ES-I3 (cell line): ENCODE measurements around the gene GEMIN7.

Experiments used
- H3K36me3 ChIP-seq: 2 replicates; pipeline ENCODE4 v1.6.1; 2013; ENCODE audit warnings: mild to moderate bottlenecking, low read length, control low read depth, moderate library complexity; ENCODE audit not compliant: insufficient read depth
- H3K4me1 ChIP-seq: 2 replicates; pipeline ENCODE4 v1.6.1; 2013; ENCODE audit warnings: mild to moderate bottlenecking, control low read depth, low read length; ENCODE audit not compliant: insufficient read depth
- H3K9ac ChIP-seq: 2 replicates; pipeline ENCODE4 v1.6.1; 2013; ENCODE audit warnings: low read depth, mild to moderate bottlenecking, low read length, moderate library complexity
- H3K9me3 ChIP-seq: 2 replicates; pipeline ENCODE4 v1.6.1; 2013; ENCODE audit warnings: mild to moderate bottlenecking, low read length, moderate library complexity; ENCODE audit not compliant: control insufficient read depth, insufficient read depth

Gene GEMIN7

DNA sequence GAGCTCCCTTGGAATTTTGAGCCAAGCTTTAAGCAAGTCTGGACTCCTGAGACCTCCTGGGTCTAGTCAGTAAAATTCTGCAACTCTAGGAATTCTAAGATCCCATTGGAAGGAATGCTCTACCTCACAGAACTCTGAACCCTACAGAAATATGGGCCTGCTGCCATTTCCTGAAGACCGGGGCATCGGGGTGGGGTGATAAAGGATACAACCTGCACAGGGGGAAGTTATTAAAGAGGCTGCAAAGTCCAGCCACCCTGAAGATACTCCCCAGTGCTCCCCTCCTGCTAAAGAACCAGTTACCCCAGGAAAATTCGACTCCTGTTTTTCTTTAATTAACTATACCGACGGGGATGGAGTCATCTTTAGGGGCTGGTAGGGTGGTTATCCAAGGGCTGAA is 11.5 kb downstream of the GEMIN7 start:
- Histone ChIP-seq H3K9me3 (no peaks in the 10 kb centered on the region), H3K36me3 (peaks cover 14% of the 10 kb centered on the region), H3K9ac (peak overlapping the region; percentile 40; the same call in 1 of the 2 replicates)

DNA sequence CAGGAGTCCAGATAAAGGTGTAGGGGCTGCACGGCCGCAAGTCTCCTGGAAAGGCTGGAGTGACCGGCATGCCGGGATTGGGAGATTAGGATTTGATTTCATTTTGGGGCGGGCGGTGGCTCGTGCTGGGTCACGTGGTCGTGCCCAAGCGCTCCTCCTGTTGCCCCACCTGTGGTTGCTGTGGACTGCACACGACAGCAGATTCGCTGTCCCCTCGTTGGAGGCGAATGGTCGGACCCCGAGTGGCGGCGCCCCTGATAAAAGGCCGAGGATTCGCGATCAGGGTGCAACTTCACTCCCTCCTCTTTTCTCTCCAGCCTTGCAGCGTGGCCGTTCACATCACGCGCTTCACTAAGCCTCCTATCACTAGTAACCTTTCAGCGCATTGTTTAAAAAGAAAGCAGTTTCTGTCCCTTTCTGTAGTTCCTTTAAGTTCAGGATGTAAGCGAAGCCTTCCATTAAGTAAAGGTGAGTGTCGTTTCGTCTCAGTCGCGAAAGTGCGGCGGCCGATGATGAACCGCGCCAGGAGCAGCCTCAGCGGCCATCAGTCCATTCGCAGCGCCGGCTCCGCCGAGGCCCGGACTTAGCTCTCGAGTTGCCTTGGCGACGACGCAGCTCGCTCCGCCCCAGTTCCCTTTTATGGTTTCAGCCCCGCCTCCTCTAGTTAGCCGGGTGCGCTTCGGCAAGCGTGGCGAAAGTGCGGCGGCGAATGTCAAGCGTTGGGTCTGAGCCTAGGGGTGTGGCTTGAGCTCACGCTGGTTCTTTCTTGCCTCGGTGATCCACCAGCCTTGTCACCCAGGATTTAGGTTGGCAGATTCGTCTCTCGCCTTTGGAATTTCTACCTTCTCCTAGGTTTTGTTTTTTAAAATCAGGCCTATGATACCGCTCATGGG is 12.2 kb downstream of the GEMIN7 start:
- Histone ChIP-seq H3K9me3 (no peaks in the 10 kb centered on the region), H3K9ac (peak overlapping the region; percentile 75), H3K36me3 (peaks cover 13% of the 10 kb centered on the region), H3K4me1 (no peaks in the 10 kb centered on the region)

More for the DNA sequence above, 11.5 kb downstream of the GEMIN7 start:
- H3K4me1 ChIP-seq = no peaks in the 10 kb centered on the region

DNA sequence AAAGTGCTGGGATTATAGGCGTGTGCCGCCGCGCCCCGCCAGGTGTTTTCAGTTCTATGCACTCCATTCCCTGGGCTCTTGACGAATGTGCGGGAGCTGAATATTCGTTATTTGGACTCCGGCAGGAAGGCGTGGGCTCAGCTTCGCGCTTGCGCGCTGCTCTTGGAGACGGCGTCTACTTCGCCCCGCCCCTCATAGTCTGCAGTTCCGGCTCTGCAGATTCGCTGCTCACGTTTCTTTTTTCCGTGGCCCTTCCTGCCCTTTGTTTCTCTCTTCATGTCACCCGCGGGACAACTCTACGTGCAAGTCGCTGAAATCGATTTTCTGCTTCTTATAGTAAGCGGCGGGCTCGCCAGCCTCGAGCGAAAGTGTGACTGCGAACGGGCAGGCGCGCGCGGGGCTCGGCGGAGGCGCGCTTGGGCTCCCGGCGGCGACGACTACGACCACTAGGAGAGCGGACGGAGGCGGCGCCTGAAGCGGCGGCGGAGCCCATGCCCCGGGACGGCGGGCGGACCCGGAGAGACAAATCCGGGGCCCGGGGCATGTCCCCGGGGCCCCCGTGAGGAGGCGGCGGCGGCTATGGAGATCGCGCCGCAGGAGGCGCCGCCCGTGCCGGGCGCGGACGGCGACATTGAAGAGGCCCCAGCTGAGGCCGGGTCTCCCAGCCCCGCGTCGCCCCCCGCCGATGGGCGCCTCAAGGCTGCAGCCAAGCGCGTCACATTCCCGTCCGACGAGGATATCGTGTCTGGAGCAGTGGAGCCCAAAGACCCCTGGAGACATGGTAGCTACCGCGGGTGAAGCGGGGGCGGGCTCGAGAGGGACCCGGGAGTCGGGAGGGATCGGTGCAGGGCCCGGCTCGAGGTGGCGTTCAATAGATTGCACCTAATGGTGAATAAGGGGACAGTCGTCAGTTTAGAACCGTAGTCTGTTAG is 14.0 kb downstream of the GEMIN7 start, which contains the start of gene PPP1R37:
PPP1R37 (plus strand) TSS at position 433 of the 932 bp plus-strand sequence; CDS start at position 580, 147 bp downstream.
- Histone ChIP-seq H3K9ac (peak within 1 kb of the TSS; percentile 75), H3K9me3 (no peaks in the 10 kb centered on the region), H3K36me3 (peaks cover 6% of the 10 kb centered on the region), H3K4me1 (peaks cover 9% of the 10 kb centered on the region)

DNA sequence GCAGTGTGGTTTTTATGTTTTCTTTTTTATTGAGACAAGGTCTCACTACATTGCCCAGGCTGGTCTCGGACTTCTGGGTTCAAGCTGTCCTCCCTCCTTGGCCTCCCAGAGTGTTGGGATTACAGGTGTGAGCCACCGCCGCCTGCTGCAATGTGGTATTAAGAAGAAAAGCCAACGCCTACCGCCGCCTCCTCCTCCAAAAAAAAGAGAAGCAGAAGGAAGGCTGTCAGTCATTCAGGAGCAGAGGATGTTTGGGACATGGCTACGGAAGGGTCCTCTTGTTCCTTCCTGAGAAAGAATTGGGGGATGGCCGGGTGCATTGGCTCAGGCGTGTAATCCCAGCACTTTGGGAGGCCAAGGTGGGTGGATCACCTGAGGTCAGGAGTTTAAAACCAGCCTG is 15.1 kb downstream of the GEMIN7 start:
- Histone ChIP-seq H3K9me3 (no peaks in the 10 kb centered on the region), H3K9ac (peak overlapping the region; percentile 75), H3K4me1 (peaks cover 21% of the 10 kb centered on the region), H3K36me3 (no peaks in the 10 kb centered on the region)

DNA sequence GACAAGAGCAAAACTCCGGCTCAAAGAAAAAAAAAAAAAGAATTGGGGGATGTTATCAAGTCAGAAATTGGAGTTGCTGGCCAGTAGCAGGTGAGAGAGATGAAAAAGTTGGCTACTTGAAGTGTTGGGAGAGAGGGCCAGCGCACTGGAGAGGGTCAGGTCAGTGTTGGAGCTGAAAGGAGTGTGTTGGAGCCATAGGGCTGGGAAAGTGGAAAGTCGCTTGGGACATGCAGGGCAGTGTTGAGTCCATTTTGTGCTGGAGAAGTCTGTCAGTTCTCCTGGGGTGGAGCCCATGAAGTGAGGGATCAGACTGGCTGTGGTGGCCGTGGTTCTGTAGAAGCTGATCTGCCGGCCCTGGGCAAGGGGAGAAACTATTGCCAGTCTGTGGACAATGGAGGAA is 15.6 kb downstream of the GEMIN7 start:
- Histone ChIP-seq H3K36me3 (no peaks in the 10 kb centered on the region), H3K9me3 (no peaks in the 10 kb centered on the region), H3K4me1 (peaks cover 24% of the 10 kb centered on the region), H3K9ac (no peak overlapping the region)

DNA sequence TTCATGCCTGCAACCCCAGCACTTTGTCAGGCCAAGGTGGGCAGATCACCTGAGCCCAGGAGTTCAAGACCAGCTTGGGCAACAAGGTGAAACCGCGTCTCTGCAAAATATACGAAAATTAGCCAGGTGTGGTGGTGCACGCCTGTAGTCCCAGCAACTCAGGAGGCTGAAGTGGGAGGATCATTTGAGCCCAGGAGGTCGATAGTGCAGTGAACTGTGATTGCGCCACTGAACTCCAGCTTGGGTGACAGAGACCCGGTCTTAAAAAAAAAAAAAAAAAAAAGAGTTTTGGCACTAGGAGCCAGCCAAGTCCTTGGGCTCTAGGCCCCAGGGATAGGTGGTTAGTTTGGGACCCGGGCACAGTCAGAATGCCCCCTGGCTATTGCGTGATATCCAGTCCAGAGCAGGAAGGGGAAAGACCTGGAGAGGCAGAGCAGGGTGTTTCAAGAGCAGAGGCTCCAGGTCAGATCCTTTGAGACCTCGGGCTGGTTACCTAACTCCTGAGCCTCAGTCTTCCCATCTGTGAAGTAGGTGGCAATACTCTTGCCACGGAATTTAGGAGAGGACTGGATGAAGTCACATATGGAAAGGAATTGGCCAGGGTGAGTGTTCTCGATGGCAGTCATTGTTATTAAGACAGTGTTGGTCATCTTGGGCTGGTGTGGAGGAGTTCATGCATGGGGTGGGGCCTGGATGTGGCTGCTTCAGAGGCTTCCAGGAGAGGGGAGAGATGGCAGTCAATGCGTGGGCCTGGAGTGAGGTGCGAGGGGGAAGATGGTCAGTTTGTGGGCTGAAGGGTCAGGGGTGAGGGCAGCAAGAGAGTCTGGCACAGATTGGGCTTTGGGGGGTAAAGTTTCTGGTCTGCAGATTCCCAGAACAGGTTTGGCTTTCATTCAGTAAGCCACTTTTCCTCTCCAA is 16.7 kb downstream of the GEMIN7 start:
- no peaks in the 10 kb centered on the region for H3K9me3 ChIP-seq
- peaks cover 24% of the 10 kb centered on the region for H3K4me1 ChIP-seq
- H3K36me3 ChIP-seq = no peaks in the 10 kb centered on the region
- no peak overlapping the region for H3K9ac ChIP-seq

DNA sequence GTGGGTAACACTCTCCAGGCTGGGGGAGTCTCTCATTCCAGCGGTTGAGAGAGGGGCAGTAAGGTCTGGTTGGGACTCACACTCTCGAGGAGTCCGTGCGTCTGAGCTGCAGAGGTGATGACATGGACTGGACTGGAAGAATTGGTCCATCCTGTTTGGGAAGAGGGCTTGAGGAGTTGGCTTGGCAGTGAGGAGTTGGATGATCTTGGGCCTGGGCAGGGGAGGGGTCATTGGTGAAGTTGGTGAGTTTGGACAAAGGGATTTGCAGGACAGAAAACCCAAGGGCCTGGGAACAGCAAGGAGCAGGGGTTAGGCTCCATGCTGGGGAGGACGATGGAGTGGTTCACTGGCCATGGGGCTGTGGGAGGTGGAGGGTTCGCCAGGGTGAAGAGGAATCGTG is 17.6 kb downstream of the GEMIN7 start:
- Histone ChIP-seq H3K36me3 (no peaks in the 10 kb centered on the region), H3K9me3 (no peaks in the 10 kb centered on the region), H3K4me1 (peaks cover 24% of the 10 kb centered on the region), H3K9ac (no peak overlapping the region)

DNA sequence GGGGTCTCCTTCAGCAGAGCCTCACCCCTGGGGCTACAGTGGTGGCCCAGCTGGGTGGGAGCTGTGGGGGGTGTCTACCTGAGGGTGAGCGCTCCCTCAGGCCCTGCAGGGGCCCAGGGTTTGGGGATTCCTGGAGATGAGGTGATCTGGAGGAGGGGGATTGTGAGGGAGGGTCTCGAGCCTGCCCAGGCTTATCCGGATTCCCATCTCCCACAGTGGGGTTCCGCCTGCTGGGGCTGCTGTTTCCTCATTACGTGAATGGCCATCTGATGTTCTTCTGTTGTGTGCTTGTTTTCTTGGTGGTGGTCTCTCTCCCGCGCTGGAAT is 18.4 kb downstream of the GEMIN7 start:
- peaks cover 24% of the 10 kb centered on the region for H3K4me1 ChIP-seq
- no peaks in the 10 kb centered on the region for H3K36me3 ChIP-seq
- no peaks in the 10 kb centered on the region for H3K9me3 ChIP-seq
- H3K9ac ChIP-seq = no peak overlapping the region

DNA sequence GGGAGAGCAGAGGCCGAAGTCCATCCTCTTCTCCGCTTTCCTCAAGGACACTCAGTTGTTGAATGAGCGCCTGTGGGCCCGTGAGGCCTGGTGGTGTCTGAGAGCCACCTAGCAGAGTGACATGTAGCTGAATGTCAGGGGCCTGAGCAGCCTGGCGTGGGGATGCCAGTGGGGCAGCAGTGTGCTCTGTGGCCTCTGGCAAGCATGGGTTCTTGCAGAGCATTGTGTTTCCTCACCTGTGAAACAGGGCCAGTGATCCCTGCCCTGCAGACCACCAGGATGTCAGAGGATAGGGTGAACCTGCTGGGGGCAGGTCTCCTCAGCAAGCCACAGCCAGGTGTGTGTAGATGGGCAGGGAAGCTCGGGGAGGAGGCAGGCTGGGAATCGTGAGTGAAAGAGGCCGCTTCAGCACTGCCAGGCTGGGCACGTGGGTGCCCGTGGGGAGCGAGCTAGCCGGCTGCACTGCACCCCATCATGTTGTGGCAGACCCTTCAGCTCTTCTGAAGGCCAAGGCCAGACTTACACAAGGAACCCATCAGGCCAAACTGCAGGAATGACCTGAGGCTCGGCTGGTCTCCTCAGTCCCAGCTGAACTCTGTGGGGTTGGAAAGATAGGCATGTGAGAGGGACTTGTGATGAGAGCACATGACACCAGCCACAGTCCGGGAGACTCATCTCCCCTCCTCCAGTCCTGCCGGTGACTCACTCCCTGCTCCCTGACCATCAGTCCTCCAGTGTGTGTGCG is 18.9 kb downstream of the GEMIN7 start:
- H3K4me1 ChIP-seq = peaks cover 24% of the 10 kb centered on the region
- H3K9ac ChIP-seq = peak overlapping the region; percentile 14; the same call in 1 of the 2 replicates

DNA sequence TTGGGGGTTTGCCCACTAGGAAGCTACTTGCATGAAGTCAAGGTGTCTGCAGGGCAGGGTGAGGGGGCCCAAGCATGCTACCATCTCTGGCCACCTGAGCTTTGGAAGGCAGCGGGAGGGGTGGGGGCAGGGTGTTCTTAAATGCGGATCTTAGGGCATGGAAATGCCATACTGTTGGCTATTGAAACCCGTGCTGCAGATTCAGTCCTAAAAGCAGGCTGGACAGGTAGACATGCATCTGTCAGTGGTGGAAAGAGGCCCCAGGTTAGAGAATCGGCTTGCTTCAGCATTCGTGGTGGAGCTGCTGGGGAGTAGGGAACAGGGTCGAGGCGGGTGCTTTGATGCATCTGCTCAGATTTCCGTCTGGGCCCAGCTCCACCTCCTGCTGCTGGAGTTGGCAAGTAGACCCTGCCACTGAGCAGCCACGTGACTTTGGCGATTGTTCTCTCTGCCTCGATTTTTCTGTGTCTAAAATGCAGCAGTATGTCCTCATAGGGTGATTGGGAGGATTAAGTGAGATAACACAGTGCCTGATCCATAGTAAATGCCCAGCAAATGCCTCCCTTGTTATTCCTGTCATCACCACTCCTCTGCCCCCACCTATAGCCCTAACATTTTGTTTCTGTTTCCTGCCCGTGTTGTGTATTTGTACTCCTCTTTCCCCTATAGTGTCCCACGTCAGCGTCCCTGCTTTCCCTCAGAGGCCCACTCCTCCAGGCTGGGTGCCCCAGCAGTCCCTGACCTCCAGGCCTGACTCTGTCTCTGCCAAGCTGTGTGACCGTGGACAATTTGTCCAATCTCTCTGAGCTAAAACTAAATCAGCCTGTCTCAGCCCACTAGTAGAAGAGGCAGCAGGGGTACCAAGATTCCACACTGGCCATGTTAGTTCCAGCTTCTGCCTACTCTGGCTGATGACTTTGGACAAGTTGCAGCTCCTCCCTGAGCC is 19.7 kb downstream of the GEMIN7 start:
- no peaks in the 10 kb centered on the region for H3K9me3 ChIP-seq
- H3K9ac ChIP-seq = no peak overlapping the region
- peaks cover 24% of the 10 kb centered on the region for H3K4me1 ChIP-seq
- H3K36me3 ChIP-seq = no peaks in the 10 kb centered on the region

More for the DNA sequence above, 18.9 kb downstream of the GEMIN7 start:
- Histone ChIP-seq H3K36me3 (no peaks in the 10 kb centered on the region), H3K9me3 (no peaks in the 10 kb centered on the region)

DNA sequence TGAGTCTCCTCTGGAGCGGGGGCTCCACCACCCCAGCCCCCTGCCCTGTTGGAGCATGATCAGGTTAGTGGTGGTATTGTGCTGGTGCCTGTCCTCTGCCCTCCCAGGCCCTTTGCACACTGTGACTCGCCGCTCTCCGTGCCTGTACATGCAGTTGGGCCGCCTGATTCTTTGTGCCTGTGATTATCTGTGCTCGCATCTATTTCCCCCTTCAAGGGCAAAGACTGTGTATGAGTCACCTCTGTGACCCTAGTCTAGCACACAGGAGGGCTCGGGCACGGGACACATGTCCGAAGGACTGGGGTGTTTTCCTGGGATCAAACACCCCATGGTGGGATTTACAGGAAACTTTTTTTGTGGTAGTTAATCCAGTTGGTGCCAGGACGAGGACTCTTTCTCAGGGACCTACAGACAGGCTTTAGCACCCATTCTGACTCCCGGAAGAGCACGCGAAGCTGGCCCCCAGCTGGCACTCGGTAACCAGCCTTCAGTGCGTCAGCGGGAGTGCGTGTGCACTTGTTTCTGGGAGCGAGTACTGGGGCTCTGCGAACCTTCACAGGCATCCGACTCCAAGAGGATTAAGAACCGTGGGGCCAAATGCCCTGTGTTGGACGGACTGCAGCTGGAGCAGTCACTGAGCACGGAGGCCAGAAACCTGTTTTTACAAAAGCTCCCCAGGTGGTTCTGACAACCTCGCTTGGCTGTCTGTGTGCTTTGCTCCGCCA is 20.6 kb downstream of the GEMIN7 start:
- Histone ChIP-seq H3K36me3 (no peaks in the 10 kb centered on the region), H3K9me3 (no peaks in the 10 kb centered on the region), H3K4me1 (peaks cover 24% of the 10 kb centered on the region), H3K9ac (no peak overlapping the region)

DNA sequence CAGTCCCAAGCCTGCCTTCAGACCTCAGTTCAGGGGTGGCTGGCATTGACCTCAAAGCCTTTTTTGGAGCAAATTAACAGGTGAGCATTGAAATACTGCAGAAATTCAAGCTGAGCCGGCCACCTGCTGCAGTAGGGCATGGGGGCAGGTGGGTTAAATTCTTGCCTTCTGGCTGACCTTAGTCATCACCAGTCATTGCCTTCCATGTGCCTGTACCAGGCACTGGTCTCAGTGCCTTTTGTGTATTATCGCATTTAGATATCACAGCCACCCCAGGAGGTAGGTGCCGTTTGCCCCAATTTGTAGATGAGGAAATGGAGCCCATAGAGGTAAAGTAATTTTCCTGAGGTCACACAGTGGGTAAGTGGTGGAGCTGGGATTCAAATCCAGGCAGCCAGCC is 21.1 kb downstream of the GEMIN7 start:
- no peaks in the 10 kb centered on the region for H3K9me3 ChIP-seq
- H3K36me3 ChIP-seq = no peaks in the 10 kb centered on the region
- peaks cover 24% of the 10 kb centered on the region for H3K4me1 ChIP-seq
- H3K9ac ChIP-seq = no peak overlapping the region
